GM12875 (cell line): ENCODE measurements around the gene TARS2.

Experiments
- H3K4me3 ChIP-seq: one replicate; pipeline ENCODE4 v1.5.1; 2011; ENCODE audit warnings: low read depth, low read length, control low read depth
- TF ChIP-seq, protein P1 (sequence below): IDR thresholded peaks from 2 replicates; pipeline ENCODE4 v1.5.1; 2011; ENCODE audit warnings: low read depth, mild to moderate bottlenecking, control low read depth, inconsistent platforms, low read length, moderate library complexity, borderline replicate concordance; ENCODE audit not compliant: insufficient read depth

Gene TARS2

DNA sequence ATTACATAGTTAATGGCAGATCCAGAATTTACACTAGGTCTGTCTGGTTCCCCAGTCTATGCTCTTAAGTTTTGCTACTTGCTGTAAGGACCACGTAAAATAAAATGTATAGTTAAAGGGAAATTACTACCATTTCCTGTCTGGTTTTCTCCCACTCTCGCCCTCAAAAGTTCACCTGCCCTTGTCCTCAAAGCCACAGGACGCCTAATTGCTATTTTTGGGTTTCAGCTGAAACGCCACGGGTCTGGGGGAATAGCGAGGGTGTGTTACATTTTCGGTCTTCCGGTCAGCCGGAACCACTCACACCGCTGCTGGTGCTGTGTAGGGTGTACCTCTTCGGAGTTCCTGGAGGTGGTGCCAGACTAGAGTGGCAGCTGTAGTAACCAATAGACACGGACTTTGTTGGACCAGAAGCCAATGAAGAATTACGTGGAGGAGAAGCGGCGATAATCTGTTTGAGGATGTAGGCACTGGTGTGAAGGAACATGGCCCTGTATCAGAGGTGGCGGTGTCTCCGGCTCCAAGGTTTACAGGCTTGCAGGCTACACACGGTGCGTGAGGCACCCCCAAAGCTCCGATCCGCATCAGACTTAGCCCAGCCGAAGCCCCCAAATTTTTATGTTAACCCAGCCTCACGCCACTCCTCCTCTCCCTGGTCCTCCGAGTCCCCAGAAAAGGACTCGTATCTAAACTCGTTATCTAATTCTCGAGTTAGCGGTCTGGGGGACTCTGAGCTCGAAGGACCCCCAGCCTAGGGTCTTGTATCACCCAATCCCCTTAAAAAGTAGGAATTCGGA is at the start of gene TARS2:
TSS of gene TARS2 (plus strand) at position 454 of the 797 bp plus-strand sequence. CDS start at position 486, 32 bp downstream.
- TF ChIP-seq, protein P1, sequence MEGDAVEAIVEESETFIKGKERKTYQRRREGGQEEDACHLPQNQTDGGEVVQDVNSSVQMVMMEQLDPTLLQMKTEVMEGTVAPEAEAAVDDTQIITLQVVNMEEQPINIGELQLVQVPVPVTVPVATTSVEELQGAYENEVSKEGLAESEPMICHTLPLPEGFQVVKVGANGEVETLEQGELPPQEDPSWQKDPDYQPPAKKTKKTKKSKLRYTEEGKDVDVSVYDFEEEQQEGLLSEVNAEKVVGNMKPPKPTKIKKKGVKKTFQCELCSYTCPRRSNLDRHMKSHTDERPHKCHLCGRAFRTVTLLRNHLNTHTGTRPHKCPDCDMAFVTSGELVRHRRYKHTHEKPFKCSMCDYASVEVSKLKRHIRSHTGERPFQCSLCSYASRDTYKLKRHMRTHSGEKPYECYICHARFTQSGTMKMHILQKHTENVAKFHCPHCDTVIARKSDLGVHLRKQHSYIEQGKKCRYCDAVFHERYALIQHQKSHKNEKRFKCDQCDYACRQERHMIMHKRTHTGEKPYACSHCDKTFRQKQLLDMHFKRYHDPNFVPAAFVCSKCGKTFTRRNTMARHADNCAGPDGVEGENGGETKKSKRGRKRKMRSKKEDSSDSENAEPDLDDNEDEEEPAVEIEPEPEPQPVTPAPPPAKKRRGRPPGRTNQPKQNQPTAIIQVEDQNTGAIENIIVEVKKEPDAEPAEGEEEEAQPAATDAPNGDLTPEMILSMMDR: no peak
- H3K4me3 ChIP-seq: peak within 1 kb of the TSS; percentile 76

GRCh38 chr1:150441121-150441520 is 46.1 kb upstream of the TARS2 start:
- TF ChIP-seq, protein P1: no peak

DNA sequence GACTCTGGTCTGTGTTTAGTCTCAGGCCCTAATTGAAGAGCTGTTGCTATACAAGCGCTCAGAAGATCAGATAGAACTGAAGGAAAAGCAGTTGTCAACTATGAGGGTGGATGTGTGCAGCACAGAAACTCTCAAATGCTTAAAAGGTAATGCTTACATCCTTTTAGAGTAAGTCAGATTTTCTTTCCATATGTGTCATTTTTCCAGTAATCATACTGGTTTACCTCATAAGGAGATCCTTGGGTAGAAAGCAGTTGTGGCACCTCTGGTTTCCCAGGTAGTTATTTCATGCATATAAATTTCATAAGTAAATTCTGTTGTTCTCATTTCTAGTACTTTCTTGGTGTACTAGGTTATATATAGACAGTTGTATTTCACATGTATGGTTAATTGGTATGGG is 43.0 kb upstream of the TARS2 start:
- TF ChIP-seq, protein P1: no peak
- no peak overlapping the region for H3K4me3 ChIP-seq

More at GRCh38 chr1:150441121-150441520, 46.1 kb upstream of the TARS2 start:
- no peak overlapping the region for H3K4me3 ChIP-seq

GRCh38 chr1:150456146-150456647 is 31.0 kb upstream of the TARS2 start:
- no peak overlapping the region for H3K4me3 ChIP-seq
- TF ChIP-seq, protein P1: no peak

- TF ChIP-seq, protein P1: peak; percentile 74
- H3K4me3 ChIP-seq: no peak overlapping the region
Observed at GRCh38 chr1:150464422-150464826, 22.8 kb upstream of the TARS2 start.

- no peak overlapping the region for H3K4me3 ChIP-seq
- TF ChIP-seq, protein P1: no peak
Observed at GRCh38 chr1:150466964-150467363, 20.3 kb upstream of the TARS2 start.

- TF ChIP-seq, protein P1: no peak
Observed at GRCh38 chr1:150469291-150469690, 17.9 kb upstream of the TARS2 start.

More at GRCh38 chr1:150469291-150469690, 17.9 kb upstream of the TARS2 start:
- no peak overlapping the region for H3K4me3 ChIP-seq
